ENCODE results near the gene DHTKD1.
"Not testable (repeated sequence)": the region's sequence is repeated elsewhere in the genome, so short reads cannot be mapped to it uniquely, and the experiment has no call there.

Gene DHTKD1

GRCh38 chr10:12081879-12082557, 13.3 kb downstream of the DHTKD1 start:
- TF ChIP-seq CTCF (IDR thresholded peaks at IDR 0.05; ENCODE audit: control insufficient read depth, extremely low read depth, insufficient read depth) = no peak
- no peak for DNase-seq (ENCODE audit: low read depth)

DNA sequence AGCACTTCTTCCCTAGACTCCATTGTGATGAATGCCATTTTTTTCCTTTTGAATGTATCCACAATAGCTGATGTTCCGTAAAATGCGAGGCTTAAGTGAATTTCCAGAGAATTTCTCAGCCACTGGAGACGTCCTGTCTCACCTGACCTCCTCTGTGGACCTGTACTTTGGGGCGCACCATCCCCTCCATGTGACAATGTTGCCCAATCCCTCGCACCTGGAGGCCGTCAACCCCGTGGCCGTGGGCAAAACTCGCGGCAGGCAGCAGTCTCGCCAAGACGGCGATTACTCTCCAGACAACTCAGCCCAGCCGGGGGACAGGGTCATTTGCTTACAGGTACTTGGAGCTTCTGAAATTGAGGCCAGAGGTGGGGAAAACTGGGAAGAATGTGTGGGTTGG, 20.2 kb downstream of the DHTKD1 start:
- no peak for TF ChIP-seq CTCF (IDR thresholded peaks at IDR 0.05; ENCODE audit: control insufficient read depth, extremely low read depth, insufficient read depth)
- no peak for DNase-seq (ENCODE audit: low read depth)
- no peak overlapping the region for H3K4me3 ChIP-seq (ENCODE audit: low read depth, low read length)

More at GRCh38 chr10:12081879-12082557, 13.3 kb downstream of the DHTKD1 start:
- no peak overlapping the region for H3K4me3 ChIP-seq (ENCODE audit: low read depth, low read length)

GRCh38 chr10:12091421-12091820, 22.7 kb downstream of the DHTKD1 start:
- TF ChIP-seq CTCF (IDR thresholded peaks at IDR 0.05; ENCODE audit: control insufficient read depth, extremely low read depth, insufficient read depth) = no peak
- no peak overlapping the region for H3K4me3 ChIP-seq (ENCODE audit: low read depth, low read length)
- no peak for DNase-seq (ENCODE audit: low read depth)

GRCh38 chr10:12097361-12097760, 28.6 kb downstream of the DHTKD1 start:
- H3K4me3 ChIP-seq (ENCODE audit: low read depth, low read length); DNase-seq (ENCODE audit: low read depth): not testable (repeated sequence)

- H3K4me3 ChIP-seq (ENCODE audit: low read depth, low read length) = no peak overlapping the region
- no peak for TF ChIP-seq CTCF (IDR thresholded peaks at IDR 0.05; ENCODE audit: control insufficient read depth, extremely low read depth, insufficient read depth)
- no peak for DNase-seq (ENCODE audit: low read depth)
Observed at GRCh38 chr10:12097791-12098190, 29.0 kb downstream of the DHTKD1 start.

- no peak for TF ChIP-seq CTCF (IDR thresholded peaks at IDR 0.05; ENCODE audit: control insufficient read depth, extremely low read depth, insufficient read depth)
- no peak for DNase-seq (ENCODE audit: low read depth)
- no peak overlapping the region for H3K4me3 ChIP-seq (ENCODE audit: low read depth, low read length)
Observed at GRCh38 chr10:12098966-12099365, 30.2 kb downstream of the DHTKD1 start.

DNA sequence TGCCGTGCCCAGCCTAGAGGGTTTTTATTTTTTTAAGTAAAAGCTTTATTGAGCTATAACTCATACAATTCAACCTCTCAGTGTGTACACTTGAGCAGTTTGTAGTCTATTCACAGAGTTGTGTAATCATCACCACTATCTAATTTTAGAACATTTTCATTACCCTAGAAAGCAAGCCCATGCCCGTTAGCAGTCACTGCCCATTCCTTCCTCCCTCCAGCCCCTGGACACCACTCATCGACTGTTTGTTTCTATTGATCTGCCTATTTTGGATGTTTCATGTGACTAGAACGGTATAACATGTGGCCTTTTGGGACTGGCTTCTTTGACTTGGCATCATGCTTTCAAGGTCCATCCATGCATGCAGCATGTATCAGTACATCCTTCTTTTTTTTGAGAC, 35.0 kb downstream of the DHTKD1 start:
- no peak for DNase-seq (ENCODE audit: low read depth)
- TF ChIP-seq CTCF (IDR thresholded peaks at IDR 0.05; ENCODE audit: control insufficient read depth, extremely low read depth, insufficient read depth) = no peak
- H3K4me3 ChIP-seq (ENCODE audit: low read depth, low read length) = no peak overlapping the region

Data from LNCaP clone FGC (cell line).